Stimulated activated CD4-positive, alpha-beta T cell treated with anti-CD3 and anti-CD28 coated beads, TNF-alpha, amount 100 ng/mL, for 24 hours (primary cell): ENCODE measurements around the gene OR51L1.

Experiments
- DNase-seq, 3 experiments: peaks; one replicate each; pipeline ENCODE4 v3.0.0-alpha.2; 2020; ENCODE audit warnings: low read depth in 3 of 3

OR51L1 gene

DNA sequence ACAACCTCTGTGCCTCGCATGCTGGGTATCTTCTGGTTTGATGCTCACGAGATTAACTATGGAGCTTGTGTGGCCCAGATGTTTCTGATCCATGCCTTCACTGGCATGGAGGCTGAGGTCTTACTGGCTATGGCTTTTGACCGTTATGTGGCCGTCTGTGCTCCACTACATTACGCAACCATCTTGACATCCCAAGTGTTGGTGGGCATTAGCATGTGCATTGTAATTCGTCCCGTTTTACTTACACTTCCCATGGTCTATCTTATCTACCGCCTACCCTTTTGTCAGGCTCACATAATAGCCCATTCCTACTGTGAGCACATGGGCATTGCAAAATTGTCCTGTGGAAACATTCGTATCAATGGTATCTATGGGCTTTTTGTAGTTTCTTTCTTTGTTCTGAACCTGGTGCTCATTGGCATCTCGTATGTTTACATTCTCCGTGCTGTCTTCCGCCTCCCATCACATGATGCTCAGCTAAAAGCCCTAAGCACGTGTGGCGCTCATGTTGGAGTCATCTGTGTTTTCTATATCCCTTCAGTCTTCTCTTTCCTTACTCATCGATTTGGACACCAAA lies 52.2 kb downstream of the OR51L1 start:
- DNase-seq = no peak
